ENCODE measurements around the gene BANK1. TPM values are rescaled to one million over a fixed set of nuclear protein-coding genes. Genes with fewer than 3 reads are reported as not detected.

The BANK1 gene
- total and polyA plus RNA-seq, 2 of the 4 experiments (the other 2 are of a cell fraction), result under 0.01 to 0.51 TPM

- no peak overlapping the region for H3K56ac ChIP-seq (ENCODE audit: extremely low read depth, insufficient read depth, low read length)
- no peak for TF ChIP-seq SMC3 (IDR thresholded peaks at IDR 0.05; ENCODE audit: low read depth, low read length)
- TF ChIP-seq MAFK (IDR thresholded peaks at IDR 0.05; ENCODE audit: low read depth, low read length), result no peak
- no peak overlapping the region for H2BK120ac ChIP-seq (ENCODE audit: low read depth, low read length)
- no peaks in the 10 kb centered on the region for H3K4me1 ChIP-seq (ENCODE audit: control insufficient read depth, insufficient read depth, low read length)
- ChIA-PET CTCF (no interaction called here), POLR2A (ENCODE audit: unreplicated experiment) (no interaction called here)
- H3K4ac ChIP-seq (ENCODE audit: low read depth, low read length), result no peak overlapping the region
- no peak overlapping the region for H2AK5ac ChIP-seq (ENCODE audit: low read depth, low read length)
- H3K79me1 ChIP-seq (ENCODE audit: low read depth in 1 of 2, low read length in 2 of 2), result no peaks in the 10 kb centered on the region
- no peak overlapping the region for H2AK9ac ChIP-seq (replicated peaks; ENCODE audit: low read depth, low read length, poor library complexity)
- in situ Hi-C loops (cut with MboI; ENCODE audit: low sequenced_read_pairs), result no loop called here
- H4K91ac ChIP-seq (ENCODE audit: insufficient read depth, low read depth, low read length), result no peak overlapping the region
- no peak overlapping the region for H2BK20ac ChIP-seq (ENCODE audit: low read depth, low read length)
- H4K20me1 ChIP-seq (ENCODE audit: insufficient read depth, low read length), result no peaks in the 10 kb centered on the region
- no peak overlapping the region for H4K5ac ChIP-seq (ENCODE audit: low read depth, low read length)
- ATAC-seq (ENCODE audit: low read depth) (no peak), DNase-seq (no peak)
- no peaks in the 10 kb centered on the region for H3K9me1 ChIP-seq (ENCODE audit: insufficient read depth, low read length)
- H3K23ac ChIP-seq (ENCODE audit: low read depth, low read length), result no peak overlapping the region
- intact Hi-C loops (cut with micrococcal nuclease), result no loop called here
- H3K4me2 ChIP-seq (ENCODE audit: low read depth, low read length), result no peak overlapping the region
- H2AFZ ChIP-seq (replicated peaks; ENCODE audit: low read length, poor library complexity), result no peak overlapping the region
- no peaks in the 10 kb centered on the region for H3K36me3 ChIP-seq (ENCODE audit: control insufficient read depth, insufficient read depth, low read length)
- H3K9me3 ChIP-seq (ENCODE audit: control insufficient read depth, insufficient read depth, low read length), result no peaks in the 10 kb centered on the region
- no peak overlapping the region for H2BK5ac ChIP-seq (ENCODE audit: low read depth, low read length, poor library complexity, severe bottlenecking)
- no peak overlapping the region for H3K9ac ChIP-seq (ENCODE audit: low read depth, low read length)
- H3K4me3 ChIP-seq (ENCODE audit: insufficient read depth, low read depth, low read length), result no peak overlapping the region
- dilution Hi-C loops (cut with HindIII; ENCODE audit: low sequenced_read_pairs, unreplicated experiment), result no loop called here
- no peak overlapping the region for H3K14ac ChIP-seq (replicated peaks; ENCODE audit: low read depth, low read length)
- H3K27me3 ChIP-seq (ENCODE audit: control insufficient read depth, insufficient read depth, low read length), result no peaks in the 10 kb centered on the region
- no peak overlapping the region for H4K8ac ChIP-seq (ENCODE audit: low read depth in 2 of 2, low read length in 2 of 2)
- no peak overlapping the region for H2BK15ac ChIP-seq (ENCODE audit: low read depth, low read length)
- BruUV-seq (replicated peaks), result no TSS peak
- no peak overlapping the region for H3K18ac ChIP-seq (ENCODE audit: low read depth, low read length)
- H3K27ac ChIP-seq (ENCODE audit: insufficient read depth, low read length), result no peak overlapping the region
Observed at GRCh38 chr4:101948055-101948454, 157.5 kb downstream of the BANK1 start.
